Nephron progenitor cell (in vitro differentiated cells): ENCODE measurements around the gene PDLIM7.
A peak's percentile ranks its signal among the peaks of the same experiment; 100 is the strongest.

Experiments
- DNase-seq: peaks from one replicate; pipeline ENCODE4 v3.0.0; 2021
- H3K27ac Mint-ChIP-seq: 2 replicates; pipeline ENCODE4 v1.8.0; 2021; ENCODE audit warnings: mild to moderate bottlenecking, moderate library complexity, mixed read lengths
- H3K27me3 Mint-ChIP-seq: 2 replicates; pipeline ENCODE4 v1.8.0; 2021; ENCODE audit warnings: mild to moderate bottlenecking, low read depth, mixed read lengths; ENCODE audit not compliant: poor library complexity
- H3K36me3 Mint-ChIP-seq: 2 replicates; pipeline ENCODE4 v1.8.0; 2021; ENCODE audit warnings: low read depth, mixed read lengths
- H3K4me1 Mint-ChIP-seq: 2 replicates; pipeline ENCODE4 v1.8.0; 2021; ENCODE audit warnings: mixed read lengths
- H3K4me3 Mint-ChIP-seq: 2 replicates; pipeline ENCODE4 v1.8.0; 2021; ENCODE audit warnings: mild to moderate bottlenecking, moderate library complexity, mixed read lengths
- H3K9me3 Mint-ChIP-seq: 2 replicates; pipeline ENCODE4 v1.8.0; 2021; ENCODE audit warnings: mild to moderate bottlenecking, moderate library complexity, mixed read lengths
- TF ChIP-seq, protein P1 (sequence below): fragments of 200-600 bp; sonication (generic); IDR thresholded peaks from 2 replicates; pipeline ENCODE4 v1.5.0; 2021; ENCODE audit warnings: antibody characterized with exemption

The PDLIM7 gene

GRCh38 chr5:177483994-177484901 is 13.2 kb downstream of the PDLIM7 start:
- Mint-ChIP-seq H3K36me3 (peaks cover 45% of the 10 kb centered on the region), H3K27me3 (no peaks in the 10 kb centered on the region), H3K9me3 (no peaks in the 10 kb centered on the region), H3K4me1 (peaks cover 40% of the 10 kb centered on the region), H3K4me3 (peak overlapping the region; percentile 10), H3K27ac (peak overlapping the region; percentile 94)
- DNase-seq, result no peak
- TF ChIP-seq, protein P1, sequence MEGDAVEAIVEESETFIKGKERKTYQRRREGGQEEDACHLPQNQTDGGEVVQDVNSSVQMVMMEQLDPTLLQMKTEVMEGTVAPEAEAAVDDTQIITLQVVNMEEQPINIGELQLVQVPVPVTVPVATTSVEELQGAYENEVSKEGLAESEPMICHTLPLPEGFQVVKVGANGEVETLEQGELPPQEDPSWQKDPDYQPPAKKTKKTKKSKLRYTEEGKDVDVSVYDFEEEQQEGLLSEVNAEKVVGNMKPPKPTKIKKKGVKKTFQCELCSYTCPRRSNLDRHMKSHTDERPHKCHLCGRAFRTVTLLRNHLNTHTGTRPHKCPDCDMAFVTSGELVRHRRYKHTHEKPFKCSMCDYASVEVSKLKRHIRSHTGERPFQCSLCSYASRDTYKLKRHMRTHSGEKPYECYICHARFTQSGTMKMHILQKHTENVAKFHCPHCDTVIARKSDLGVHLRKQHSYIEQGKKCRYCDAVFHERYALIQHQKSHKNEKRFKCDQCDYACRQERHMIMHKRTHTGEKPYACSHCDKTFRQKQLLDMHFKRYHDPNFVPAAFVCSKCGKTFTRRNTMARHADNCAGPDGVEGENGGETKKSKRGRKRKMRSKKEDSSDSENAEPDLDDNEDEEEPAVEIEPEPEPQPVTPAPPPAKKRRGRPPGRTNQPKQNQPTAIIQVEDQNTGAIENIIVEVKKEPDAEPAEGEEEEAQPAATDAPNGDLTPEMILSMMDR, result no peak

GRCh38 chr5:177483042-177483441 is 14.4 kb downstream of the PDLIM7 start:
- peak overlapping the region; percentile 96 for H3K27ac Mint-ChIP-seq
- peaks cover 52% of the 10 kb centered on the region for H3K4me1 Mint-ChIP-seq
- H3K27me3 Mint-ChIP-seq, result no peaks in the 10 kb centered on the region
- H3K36me3 Mint-ChIP-seq, result peaks cover 43% of the 10 kb centered on the region
- TF ChIP-seq, protein P1, result no peak
- no peaks in the 10 kb centered on the region for H3K9me3 Mint-ChIP-seq
- H3K4me3 Mint-ChIP-seq, result no peak overlapping the region
- no peak for DNase-seq

- TF ChIP-seq, protein P1, result no peak
- no peak for DNase-seq
- no peaks in the 10 kb centered on the region for H3K27me3 Mint-ChIP-seq
- H3K4me1 Mint-ChIP-seq, result peaks cover 59% of the 10 kb centered on the region
- H3K4me3 Mint-ChIP-seq, result no peak overlapping the region
- H3K27ac Mint-ChIP-seq, result peak overlapping the region; percentile 45
- no peaks in the 10 kb centered on the region for H3K9me3 Mint-ChIP-seq
- H3K36me3 Mint-ChIP-seq, result peaks cover 39% of the 10 kb centered on the region
Measured at GRCh38 chr5:177482359-177482795, 15.0 kb downstream of the PDLIM7 start.

- H3K27me3 Mint-ChIP-seq, result no peaks in the 10 kb centered on the region
- peaks cover 29% of the 10 kb centered on the region for H3K36me3 Mint-ChIP-seq
- H3K4me3 Mint-ChIP-seq, result no peak overlapping the region
- H3K4me1 Mint-ChIP-seq, result peaks cover 70% of the 10 kb centered on the region
- TF ChIP-seq, protein P1, result no peak
- H3K9me3 Mint-ChIP-seq, result no peaks in the 10 kb centered on the region
- DNase-seq, result no peak
- peak overlapping the region; percentile 98 for H3K27ac Mint-ChIP-seq
Measured at GRCh38 chr5:177479774-177480173, 17.6 kb downstream of the PDLIM7 start.

GRCh38 chr5:177478711-177479646 is 18.4 kb downstream of the PDLIM7 start:
- Mint-ChIP-seq H3K4me3 (no peak overlapping the region), H3K4me1 (peaks cover 70% of the 10 kb centered on the region), H3K9me3 (no peaks in the 10 kb centered on the region), H3K27ac (peak overlapping the region; percentile 71), H3K27me3 (no peaks in the 10 kb centered on the region), H3K36me3 (peaks cover 22% of the 10 kb centered on the region)
- TF ChIP-seq, protein P1, result no peak
- DNase-seq, result no peak
